SK-N-SH treated with all-trans-retinoic acid at 6 μM for 48 hours (cell line): ENCODE measurements around the gene MRC1.

ENCODE experiments used
- BACH2 ChIP-seq: fragments of 250-450 bp; sonication (Bioruptor Pico); IDR thresholded peaks from 2 replicates; pipeline ENCODE4 v1.9.0; 2021; ENCODE audit warnings: mild to moderate bottlenecking, borderline replicate concordance
- CREB5 ChIP-seq: fragments of 250-450 bp; sonication (Bioruptor Pico); IDR thresholded peaks from 2 replicates; pipeline ENCODE4 v1.5.1; 2020; ENCODE audit warnings: low read depth, mild to moderate bottlenecking, moderate library complexity
- CSDC2 ChIP-seq: fragments of 250-450 bp; sonication (Bioruptor Pico); IDR thresholded peaks from 2 replicates; pipeline ENCODE4 v1.5.0; 2020; ENCODE audit warnings: mild to moderate bottlenecking, moderate library complexity
- GLIS3 ChIP-seq: fragments of 250-450 bp; sonication (Bioruptor Pico); IDR thresholded peaks from 2 replicates; pipeline ENCODE4 v1.5.0; 2020; ENCODE audit warnings: mild to moderate bottlenecking, moderate library complexity
- ISL1 ChIP-seq: fragments of 250-450 bp; sonication (Bioruptor Pico); IDR thresholded peaks from 2 replicates; pipeline ENCODE4 v2.1.2; 2022; ENCODE audit warnings: mild to moderate bottlenecking, moderate library complexity
- PATZ1 ChIP-seq: fragments of 250-450 bp; sonication (Bioruptor Pico); IDR thresholded peaks from 2 replicates; pipeline ENCODE4 v1.8.0; 2020; ENCODE audit warnings: mild to moderate bottlenecking, moderate library complexity, borderline replicate concordance
- RARB ChIP-seq: fragments of 250-450 bp; sonication (Bioruptor Pico); IDR thresholded peaks from 2 replicates; pipeline ENCODE4 v1.8.0; 2021; ENCODE audit warnings: mild to moderate bottlenecking, moderate library complexity
- TSHZ2 ChIP-seq: fragments of 250-450 bp; sonication (Bioruptor Pico); IDR thresholded peaks from 2 replicates; pipeline ENCODE4 v1.5.0; 2020; ENCODE audit warnings: mild to moderate bottlenecking, moderate library complexity
- ZC3H10 ChIP-seq: fragments of 250-450 bp; sonication (Bioruptor Pico); IDR thresholded peaks from 2 replicates; pipeline ENCODE4 v1.5.1; 2021; ENCODE audit warnings: mild to moderate bottlenecking, moderate library complexity
- ZFP3 ChIP-seq: fragments of 250-450 bp; sonication (Bioruptor Pico); IDR thresholded peaks from 2 replicates; pipeline ENCODE4 v1.5.0; 2020; ENCODE audit warnings: mild to moderate bottlenecking, moderate library complexity
- ZNF565 ChIP-seq: fragments of 450-650 bp; formaldehyde crosslinking; conservative IDR thresholded peaks from 2 replicates; pipeline ENCODE4 v1.5.0; 2020; ENCODE audit warnings: low read depth, mild to moderate bottlenecking, moderate library complexity

GRCh38 chr10:17788646-17789045, 20.5 kb upstream of the MRC1 start:
- TF ChIP-seq PATZ1 (no peak), ISL1 (CRISPR knock-in tag) (no peak), TSHZ2 (no peak), RARB (CRISPR knock-in tag) (no peak), CREB5 (CRISPR knock-in tag) (no peak), ZNF565 (CRISPR knock-in tag) (no peak), BACH2 (CRISPR knock-in tag) (no peak), GLIS3 (CRISPR knock-in tag) (no peak), ZC3H10 (no peak), CSDC2 (CRISPR knock-in tag) (no peak), ZFP3 (no peak)
